ENCODE results near the gene PTPRE. TPM values are rescaled to one million over a fixed set of nuclear protein-coding genes. Genes with fewer than 3 reads are reported as not detected.

The PTPRE gene
- total and polyA plus RNA-seq, 2 of the 4 experiments (the other 2 are of a cell fraction): 0.34 to 0.54 TPM

GRCh38 chr10:127904311-127905000 is 2.4 kb upstream of the PTPRE start:
- no peak overlapping the region for H3K56ac ChIP-seq (ENCODE audit: extremely low read depth, insufficient read depth, low read length)
- H2BK15ac ChIP-seq (ENCODE audit: low read depth, low read length): no peak overlapping the region
- H4K5ac ChIP-seq (ENCODE audit: low read depth, low read length): no peak overlapping the region
- no peak overlapping the region for H3K14ac ChIP-seq (replicated peaks; ENCODE audit: low read depth, low read length)
- no peaks in the 10 kb centered on the region for H3K79me1 ChIP-seq (ENCODE audit: low read depth in 1 of 2, low read length in 2 of 2)
- H4K8ac ChIP-seq (ENCODE audit: low read depth in 2 of 2, low read length in 2 of 2): no peak overlapping the region
- dilution Hi-C loops (cut with HindIII; ENCODE audit: low sequenced_read_pairs, unreplicated experiment) (no loop called here), in situ Hi-C loops (cut with MboI; ENCODE audit: low sequenced_read_pairs) (loop anchor here (5.0 kb wide), 1 partner anchor 108 kb away; no protein-coding TSS in a partner anchor), intact Hi-C loops (cut with micrococcal nuclease) (loop anchor here (10.0 kb wide), 1 partner anchor 250 kb away; no protein-coding TSS in a partner anchor)
- POLR2A ChIA-PET (ENCODE audit: unreplicated experiment): no interaction called here
- no peaks in the 10 kb centered on the region for H4K20me1 ChIP-seq (ENCODE audit: insufficient read depth, low read length)
- CTCF ChIA-PET: interaction anchor here (3.5 kb wide), 1 partner anchor 106 kb away, joined by 24 read pairs; no protein-coding TSS in a partner anchor
- TF ChIP-seq, protein P1, sequence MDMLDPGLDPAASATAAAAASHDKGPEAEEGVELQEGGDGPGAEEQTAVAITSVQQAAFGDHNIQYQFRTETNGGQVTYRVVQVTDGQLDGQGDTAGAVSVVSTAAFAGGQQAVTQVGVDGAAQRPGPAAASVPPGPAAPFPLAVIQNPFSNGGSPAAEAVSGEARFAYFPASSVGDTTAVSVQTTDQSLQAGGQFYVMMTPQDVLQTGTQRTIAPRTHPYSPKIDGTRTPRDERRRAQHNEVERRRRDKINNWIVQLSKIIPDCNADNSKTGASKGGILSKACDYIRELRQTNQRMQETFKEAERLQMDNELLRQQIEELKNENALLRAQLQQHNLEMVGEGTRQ (IDR thresholded peaks at IDR 0.05; ENCODE audit: low read depth, low read length): no peak
- TF ChIP-seq MAFK (IDR thresholded peaks at IDR 0.05; ENCODE audit: low read depth, low read length): no peak
- 27% methylated on average over 2 of the region's 5 CpGs; no CpG with 5 or more reads in 1 of the 2 experiments for WGBS, 2 experiments (ENCODE audit: extremely low coverage in 2 of 2, insufficient read length in 1 of 2)
- H3K4me2 ChIP-seq (ENCODE audit: low read depth, low read length): no peak overlapping the region
- H3K18ac ChIP-seq (ENCODE audit: low read depth, low read length): no peak overlapping the region
- DNase-seq (no peak), ATAC-seq (ENCODE audit: low read depth) (no peak)
- no peak overlapping the region for H2AK9ac ChIP-seq (replicated peaks; ENCODE audit: low read depth, low read length, poor library complexity)
- H4K91ac ChIP-seq (ENCODE audit: insufficient read depth, low read depth, low read length): no peak overlapping the region
- no peak overlapping the region for H2BK20ac ChIP-seq (ENCODE audit: low read depth, low read length)
- no peak overlapping the region for H3K4me3 ChIP-seq (ENCODE audit: insufficient read depth, low read depth, low read length)
- H3K4ac ChIP-seq (ENCODE audit: low read depth, low read length): no peak overlapping the region
- BruUV-seq (replicated peaks): no TSS peak
- peaks cover 3% of the 10 kb centered on the region; the same call in 1 of the 2 replicates for H3K27me3 ChIP-seq (ENCODE audit: control insufficient read depth, insufficient read depth, low read length)
- no peak overlapping the region for H2AK5ac ChIP-seq (ENCODE audit: low read depth, low read length)
- no peak overlapping the region for H3K23ac ChIP-seq (ENCODE audit: low read depth, low read length)
- H3K9me1 ChIP-seq (ENCODE audit: insufficient read depth, low read length): peaks cover 9% of the 10 kb centered on the region
- H3K4me1 ChIP-seq (ENCODE audit: control insufficient read depth, insufficient read depth, low read length): peaks cover 4% of the 10 kb centered on the region; the same call in 1 of the 2 replicates
- H2AFZ ChIP-seq (replicated peaks; ENCODE audit: low read length, poor library complexity): no peak overlapping the region
- H2BK120ac ChIP-seq (ENCODE audit: low read depth, low read length): no peak overlapping the region
- no peak overlapping the region for H3K27ac ChIP-seq (ENCODE audit: insufficient read depth, low read length)
- no peaks in the 10 kb centered on the region for H3K36me3 ChIP-seq (ENCODE audit: control insufficient read depth, insufficient read depth, low read length)
- no peak overlapping the region for H2BK5ac ChIP-seq (ENCODE audit: low read depth, low read length, poor library complexity, severe bottlenecking)
- H3K9ac ChIP-seq (ENCODE audit: low read depth, low read length): no peak overlapping the region
- H3K9me3 ChIP-seq (ENCODE audit: control insufficient read depth, insufficient read depth, low read length): no peaks in the 10 kb centered on the region; the same call in 1 of the 2 replicates
